SH-SY5Y (cell line): ENCODE results near the gene UNC45A.

Experiments
- GATA2 ChIP-seq: IDR thresholded peaks from 2 replicates; pipeline ENCODE4 v1.6.1; 2011; ENCODE audit warnings: mild to moderate bottlenecking, low read depth, low read length
- GATA3 ChIP-seq: IDR thresholded peaks from 2 replicates; pipeline ENCODE4 v1.6.1; 2011; ENCODE audit warnings: low read depth, mild to moderate bottlenecking, low read length, moderate library complexity

GRCh38 chr15:90902040-90902839 is 32.8 kb upstream of the UNC45A start:
- TF ChIP-seq GATA2 (no peak), GATA3 (no peak)
